SK-MEL-5 (cell line): Measurements from ENCODE around the gene GADD45A. TPM values are rescaled to one million over a fixed set of nuclear protein-coding genes. Genes with fewer than 3 reads are reported as not detected.

Source experiments
- DNase-seq: peaks from one replicate; pipeline ENCODE4 v3.0.0-alpha.2; 2016; ENCODE audit warnings: low read depth, low spot score
- in situ Hi-C: cut with HindIII; loops from 2 replicates; pipeline ENCODE4 v1.10.0; 2016; ENCODE audit warnings: low sequenced_read_pairs, high pct_unique_total_duplicates, low pct_unique_long_range_greater_than_20kb
- total RNA-seq: library from RNA; depleted of rRNA; stranded (reverse); fragments of >200 nt; shearing (Covaris generic); gene quantifications from 2 replicates; pipeline ENCODE4 v1.2.3, GENCODE V29; 2014

The GADD45A gene
- total RNA-seq, 1 experiment from 2014 or later: 9.4 TPM

DNA sequence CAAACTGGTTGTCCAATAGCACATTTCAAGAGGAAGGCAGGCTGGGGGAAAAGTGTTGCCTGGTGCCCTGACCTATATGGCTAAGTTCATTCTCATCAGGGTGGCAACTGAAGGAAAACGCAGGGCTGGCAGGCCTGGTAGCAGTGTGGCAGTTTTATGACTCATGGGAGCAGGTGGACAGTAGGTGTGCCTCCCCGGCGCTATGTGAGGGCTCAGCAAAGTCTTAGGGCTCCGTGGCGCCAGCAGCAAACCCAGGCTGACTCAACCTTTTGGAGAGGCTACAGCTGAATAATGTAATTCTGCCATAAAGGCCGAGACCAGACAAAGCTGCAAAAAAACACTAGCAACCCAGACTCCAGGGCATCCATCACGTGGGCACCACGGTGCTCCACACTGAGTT is 23.6 kb downstream of the GADD45A start:
- no peak for DNase-seq

DNA sequence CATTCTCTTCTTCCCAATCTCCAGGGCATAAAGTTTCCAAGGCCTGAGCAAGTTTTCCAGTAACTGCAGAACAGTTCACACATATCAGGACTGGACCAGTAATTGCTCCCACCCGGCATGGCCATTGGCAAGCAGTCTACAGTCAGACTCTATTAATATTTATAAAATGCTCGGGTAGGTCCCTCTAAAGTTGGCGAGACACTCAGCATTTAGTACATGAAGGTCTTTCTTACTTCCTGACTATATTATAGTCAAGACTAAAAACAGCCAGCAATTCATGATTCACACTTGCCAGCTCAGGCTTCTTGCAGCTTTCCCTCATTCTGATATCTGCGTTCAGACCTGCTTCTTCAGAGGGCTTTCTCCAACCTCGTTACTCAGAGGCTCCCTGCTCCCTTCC is 25.4 kb downstream of the GADD45A start:
- DNase-seq: no peak
- in situ Hi-C loops: no loop called here

More for the DNA sequence above, 23.6 kb downstream of the GADD45A start:
- in situ Hi-C loops: no loop called here

DNA sequence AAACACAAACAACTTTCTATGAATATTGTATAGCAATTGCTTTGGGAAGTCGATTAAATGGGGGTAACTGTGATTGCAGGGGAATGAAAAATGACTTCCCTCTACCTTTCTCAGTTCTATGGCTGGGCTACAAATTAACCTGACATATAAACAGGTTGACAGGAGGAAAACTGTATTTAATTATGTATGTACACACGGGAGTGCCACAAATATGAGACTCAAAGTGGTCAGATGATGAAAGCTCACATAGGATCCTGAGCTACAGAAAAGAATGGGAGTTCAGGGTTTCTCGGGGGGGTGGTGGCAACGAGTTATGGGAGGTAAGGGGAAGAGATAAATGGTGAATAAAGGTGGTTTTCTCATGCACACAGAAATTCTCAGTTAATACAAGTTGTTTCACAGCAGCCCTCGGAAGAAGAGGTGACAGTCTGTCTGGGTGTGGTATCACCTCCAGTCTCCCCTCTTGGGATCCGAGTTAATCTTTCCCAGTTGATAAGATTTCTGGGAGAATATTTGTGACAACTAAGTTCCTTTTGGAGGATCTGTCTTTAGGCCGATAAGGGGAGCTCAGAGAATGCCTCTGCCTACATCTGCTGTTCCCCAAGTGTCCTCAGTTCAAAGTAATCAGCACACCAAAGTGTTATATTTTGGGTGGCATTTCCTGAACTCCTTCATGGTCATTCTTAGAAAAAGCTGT is 26.3 kb downstream of the GADD45A start:
- in situ Hi-C loops: no loop called here
- no peak for DNase-seq

DNA sequence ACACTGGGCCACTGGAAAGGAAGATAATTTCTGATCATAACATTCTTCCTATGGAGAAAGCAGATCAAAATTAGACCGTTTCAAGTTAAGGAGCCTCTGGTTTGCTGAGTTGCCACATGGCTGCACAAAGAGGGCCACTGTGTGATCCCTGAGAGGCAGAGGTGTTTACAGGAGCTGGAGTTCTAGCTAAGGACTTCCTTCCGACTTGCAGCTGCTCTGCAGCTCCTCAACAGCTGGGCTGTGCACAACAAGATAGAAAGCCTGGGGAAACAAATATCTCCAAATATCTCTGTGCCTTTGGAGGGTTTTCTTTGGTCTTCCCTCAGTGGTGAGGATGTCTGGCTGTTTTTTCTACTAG is 26.8 kb downstream of the GADD45A start:
- in situ Hi-C loops: no loop called here
- peak; percentile 40 for DNase-seq

DNA sequence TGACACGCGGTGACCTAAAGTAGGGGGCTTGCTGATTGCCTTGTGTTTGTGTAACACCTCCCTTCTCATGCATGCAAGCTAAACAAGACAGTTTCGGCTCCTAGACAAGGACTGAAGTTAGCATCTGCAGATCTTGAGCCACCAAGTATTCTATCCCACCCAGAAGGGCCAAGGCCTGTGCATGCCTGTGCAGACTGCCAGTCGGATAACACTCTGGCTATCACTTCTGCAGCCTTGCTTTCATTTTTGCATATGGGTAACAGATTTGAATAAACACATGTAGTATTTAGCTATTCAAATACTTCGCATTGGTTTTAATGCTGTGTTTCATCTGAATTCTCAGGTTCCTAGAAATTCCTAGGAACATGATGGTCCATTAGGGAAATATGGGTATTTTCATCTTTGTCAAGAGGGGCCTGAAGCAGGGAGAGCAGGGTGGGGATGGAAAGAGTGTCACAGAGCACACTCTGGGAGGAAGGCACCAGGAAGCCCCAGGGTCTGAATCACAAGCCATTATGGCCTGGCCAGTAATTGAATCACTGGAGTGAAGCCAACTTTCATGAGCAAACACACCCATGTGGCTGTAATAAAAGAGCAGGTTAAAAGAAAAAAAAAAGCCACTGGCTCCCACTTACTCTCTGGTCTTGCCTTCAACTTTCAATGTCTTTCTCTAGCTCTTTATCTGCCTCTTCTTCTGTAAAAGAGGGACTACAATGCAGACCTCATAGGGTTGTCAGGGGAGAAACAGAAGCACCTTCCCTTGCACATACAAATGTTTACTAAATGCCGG is 28.3 kb downstream of the GADD45A start:
- in situ Hi-C loops: no loop called here
- peak; percentile 59 for DNase-seq

DNA sequence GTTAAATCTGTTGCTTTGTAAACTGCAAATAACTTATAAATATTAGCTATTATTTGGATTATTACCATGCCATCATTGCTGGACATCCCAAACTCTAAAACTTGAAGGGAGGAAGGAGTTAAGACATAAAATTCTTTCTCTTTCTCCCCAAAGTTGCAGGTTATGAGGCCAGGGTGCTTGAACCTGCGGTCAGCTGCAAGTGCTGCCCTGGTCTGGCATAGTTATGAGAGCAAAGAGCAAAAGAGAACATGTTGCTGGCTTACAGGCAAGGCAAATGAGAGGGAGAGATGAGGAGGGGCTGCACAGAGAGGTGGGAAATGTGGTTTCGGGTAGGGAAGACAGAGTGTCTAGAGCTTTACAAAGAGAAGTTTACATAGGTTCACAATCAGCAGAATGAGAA is 30.8 kb downstream of the GADD45A start:
- no peak for DNase-seq
- in situ Hi-C loops: no loop called here

DNA sequence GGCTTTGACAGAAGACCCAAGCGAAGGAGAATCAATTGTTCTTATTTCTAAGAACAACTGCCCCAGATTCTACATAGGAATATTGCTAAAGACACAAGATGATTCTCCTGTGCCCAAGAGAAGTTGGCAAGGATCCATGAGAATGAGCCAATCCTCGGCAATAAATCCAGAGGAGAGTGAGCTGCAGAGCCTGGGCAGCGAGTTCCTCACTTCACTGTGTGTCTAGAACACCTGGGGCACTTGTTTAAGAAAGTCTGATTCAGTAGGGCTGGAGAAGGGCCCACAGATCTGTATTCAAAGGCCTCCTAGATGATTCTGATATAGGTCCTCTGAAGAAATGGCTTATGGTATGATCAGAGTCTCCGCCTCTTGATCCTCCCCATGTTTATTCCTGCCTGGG is 31.8 kb downstream of the GADD45A start:
- in situ Hi-C loops: no loop called here
- no peak for DNase-seq

DNA sequence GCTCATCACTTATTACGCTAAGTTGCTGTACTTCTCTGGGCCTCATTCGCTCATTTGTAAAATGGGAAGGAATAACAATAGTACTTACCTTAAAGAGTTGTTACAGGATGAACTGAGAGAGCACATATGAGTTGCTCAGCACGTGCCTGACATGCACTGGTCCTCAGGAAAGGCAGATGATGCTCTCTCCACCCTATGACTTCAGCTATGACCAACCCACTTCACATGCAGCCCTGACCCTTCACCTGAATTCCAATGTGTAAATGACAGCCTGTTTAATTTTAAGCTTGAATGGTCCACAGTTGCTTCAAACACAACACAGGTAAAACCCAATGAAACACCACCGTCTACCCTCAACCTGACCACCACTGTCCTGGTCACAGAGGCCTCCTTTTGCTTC is 32.9 kb downstream of the GADD45A start:
- DNase-seq: no peak
- in situ Hi-C loops: no loop called here

DNA sequence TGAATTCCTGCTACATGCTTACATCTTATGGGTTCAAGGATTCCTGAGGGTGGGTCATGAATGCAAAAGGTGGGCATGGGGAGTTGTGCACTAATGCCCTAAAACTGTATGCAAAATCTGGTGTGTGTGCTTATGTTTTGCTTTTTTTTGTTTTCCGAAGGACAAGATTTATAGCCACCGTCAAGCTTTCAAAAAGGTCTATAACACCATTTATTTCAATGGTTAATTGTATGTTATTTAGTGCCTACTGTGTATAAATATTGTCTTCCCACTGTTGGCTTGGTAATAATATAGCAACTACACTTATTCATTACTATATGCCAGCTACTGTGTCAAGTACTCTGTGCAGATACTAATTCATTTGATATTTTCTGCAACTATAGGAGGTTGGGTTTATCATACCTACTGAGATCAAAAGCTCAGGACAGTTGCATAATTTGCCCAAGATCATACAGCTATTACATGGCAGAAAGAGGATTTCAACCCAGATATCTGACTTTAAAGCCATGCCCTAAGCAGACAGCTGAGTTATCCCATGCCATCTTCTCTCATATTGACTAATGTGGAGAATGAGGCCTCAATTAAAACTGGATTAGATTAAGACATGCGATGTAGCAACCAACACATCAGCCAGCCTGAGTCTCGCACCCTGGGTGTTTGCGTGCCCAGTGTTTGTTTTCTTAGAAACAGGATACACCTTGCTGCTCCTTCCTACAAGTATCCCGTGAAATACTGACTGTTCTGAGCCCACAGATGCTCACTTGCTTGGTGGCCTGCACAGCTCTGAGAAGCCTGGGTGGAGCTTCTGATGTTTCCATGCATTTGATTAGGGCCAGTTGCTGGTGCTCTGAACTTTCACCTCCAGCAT is 34.6 kb downstream of the GADD45A start:
- in situ Hi-C loops: no loop called here
- no peak for DNase-seq

DNA sequence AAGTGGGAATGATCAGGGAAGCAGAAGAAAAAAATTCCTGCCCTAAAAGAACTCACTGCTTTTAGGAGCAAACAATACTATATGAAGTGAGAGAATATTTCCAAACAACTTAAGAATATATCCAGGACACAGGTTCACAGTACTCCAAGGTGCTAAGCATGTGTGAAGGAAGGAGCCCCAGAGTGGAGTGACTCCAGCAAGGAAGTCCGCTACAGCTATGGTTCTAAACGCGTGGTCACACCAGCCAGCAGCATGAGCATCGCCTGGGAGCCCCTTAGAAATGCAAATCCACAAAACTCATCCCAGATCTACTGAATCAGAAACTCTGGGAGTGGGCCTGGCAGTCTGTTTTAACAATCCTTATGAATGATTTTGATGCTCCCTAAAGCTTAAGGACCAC is 36.1 kb downstream of the GADD45A start:
- DNase-seq: no peak
- in situ Hi-C loops: no loop called here

DNA sequence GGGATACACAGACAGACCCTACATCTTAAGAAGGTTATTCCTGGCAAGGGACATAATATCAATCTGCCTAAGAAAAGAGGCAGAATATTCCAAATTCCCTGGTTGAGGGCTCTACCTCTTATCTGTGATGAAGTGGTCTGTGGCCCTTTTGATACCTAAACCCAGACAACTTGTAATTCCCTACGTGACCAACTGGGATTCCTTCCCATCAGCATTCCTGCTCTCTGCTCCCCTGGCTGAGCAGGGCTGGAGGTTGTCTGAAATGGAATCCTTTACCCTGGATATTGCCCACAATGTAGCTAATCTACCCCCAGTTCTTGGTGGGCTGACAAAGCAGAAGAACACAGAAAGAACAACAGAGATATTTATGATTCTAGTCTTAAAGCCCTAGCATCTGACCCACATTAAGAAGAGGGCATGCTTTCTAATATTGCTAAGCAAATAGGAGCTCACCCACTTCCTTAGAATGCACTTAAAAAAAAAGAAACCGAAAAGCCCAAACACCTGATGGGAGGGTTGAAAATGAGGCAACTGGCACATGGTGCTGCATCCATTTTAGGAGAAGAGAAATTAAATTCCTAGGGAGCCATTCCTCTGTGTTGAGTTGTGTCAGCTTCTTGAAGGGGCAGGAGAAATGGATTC is 36.8 kb downstream of the GADD45A start:
- in situ Hi-C loops: no loop called here
- DNase-seq: no peak

DNA sequence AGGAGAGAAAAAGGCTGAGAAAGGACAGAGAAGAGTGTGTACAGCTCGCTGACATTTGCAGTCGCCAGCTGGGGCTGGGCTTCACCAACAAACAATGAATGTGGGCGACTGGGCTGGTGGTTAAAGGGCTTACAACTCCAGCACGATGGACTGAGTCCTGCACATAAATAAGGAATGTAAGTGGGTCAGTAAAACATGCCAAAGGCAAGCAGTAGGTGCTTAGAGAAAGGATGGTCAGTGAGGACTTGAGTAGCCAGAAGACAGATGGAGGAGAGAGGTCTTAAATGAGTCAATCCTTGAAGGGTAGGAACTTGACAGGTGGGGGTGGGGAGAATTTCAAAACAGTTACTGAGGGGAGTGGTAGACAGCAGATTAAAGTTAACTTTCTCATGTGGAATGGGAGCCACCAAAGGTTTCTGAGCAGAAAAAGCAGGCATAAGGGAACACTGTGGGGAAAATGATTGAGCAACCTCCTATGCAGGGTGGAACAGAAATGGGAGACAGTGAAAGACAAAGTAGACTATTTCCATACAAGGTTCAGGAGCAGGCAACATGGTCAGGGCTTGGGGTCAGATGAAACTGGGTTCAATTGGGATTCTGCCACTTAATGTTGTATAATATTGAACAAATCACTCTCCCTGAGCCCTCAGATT is 37.4 kb downstream of the GADD45A start:
- in situ Hi-C loops: no loop called here
- DNase-seq: no peak

DNA sequence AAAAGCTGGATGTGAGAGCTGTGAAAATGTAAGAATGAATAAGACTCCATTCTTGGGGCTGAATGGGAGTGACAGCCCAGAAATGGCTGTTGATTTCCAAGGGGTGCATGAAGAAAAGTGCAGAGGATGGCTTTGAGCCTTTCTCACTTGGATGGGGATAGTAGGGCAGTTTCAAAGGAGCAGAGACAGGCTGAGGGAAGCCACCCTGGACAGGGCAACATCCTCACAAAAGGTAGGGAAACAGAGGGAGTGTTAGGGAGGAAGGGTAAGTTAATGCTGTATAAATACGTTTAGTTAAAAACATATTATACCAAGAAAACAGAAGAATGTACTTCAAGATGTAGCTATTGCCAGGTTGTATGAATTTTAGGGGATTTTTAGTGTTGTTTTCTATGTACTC is 38.1 kb downstream of the GADD45A start:
- in situ Hi-C loops: no loop called here
- no peak for DNase-seq

DNA sequence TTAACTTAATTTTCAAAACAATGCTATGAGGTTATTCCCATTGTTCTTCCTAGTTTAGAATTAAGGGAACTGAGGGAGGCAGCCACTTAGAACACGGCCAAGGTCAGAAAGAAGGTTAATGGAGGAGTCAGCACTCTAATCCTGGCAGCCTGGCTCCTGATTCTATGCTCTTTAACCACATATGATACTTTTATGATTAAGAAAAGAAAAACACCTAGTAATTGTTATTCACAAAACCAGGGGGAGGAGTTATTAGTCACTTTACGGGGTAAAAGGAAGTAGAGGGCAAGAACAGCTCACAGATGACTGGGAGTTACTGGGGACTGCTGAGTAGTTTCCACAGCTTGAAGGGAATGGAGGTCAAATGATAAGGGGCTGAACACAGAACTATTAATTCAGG is 38.6 kb downstream of the GADD45A start:
- DNase-seq: no peak
- in situ Hi-C loops: no loop called here

DNA sequence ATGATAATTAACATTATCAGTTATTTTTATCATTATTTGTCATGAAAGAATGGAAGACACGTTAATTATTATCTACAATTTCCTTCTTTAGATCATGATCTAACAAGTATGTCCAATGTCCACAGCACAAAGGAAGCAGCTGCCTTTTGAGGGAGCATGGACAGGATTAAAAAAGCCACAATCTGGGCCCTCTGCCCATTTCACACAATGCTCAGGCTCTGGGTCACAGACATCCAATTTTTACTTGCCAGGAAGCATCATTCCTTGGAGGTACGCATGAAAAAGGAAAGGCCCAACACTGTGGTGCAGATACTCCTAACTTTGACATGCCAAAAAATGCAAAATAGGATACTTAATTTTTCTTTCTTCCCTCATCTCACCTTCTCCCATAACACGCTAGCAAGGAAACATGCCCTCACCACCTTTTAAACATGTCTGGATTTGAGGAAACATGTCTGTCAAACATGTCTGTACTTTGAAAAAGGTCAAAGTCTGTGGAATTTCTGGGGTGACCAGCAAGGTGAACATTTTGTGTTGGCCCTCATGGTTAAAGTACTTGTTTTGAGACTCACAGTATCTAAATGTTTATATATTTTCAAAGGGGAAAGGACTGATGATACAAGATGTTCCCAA is 40.0 kb downstream of the GADD45A start:
- in situ Hi-C loops: no loop called here
- DNase-seq: peak; percentile 69

DNA sequence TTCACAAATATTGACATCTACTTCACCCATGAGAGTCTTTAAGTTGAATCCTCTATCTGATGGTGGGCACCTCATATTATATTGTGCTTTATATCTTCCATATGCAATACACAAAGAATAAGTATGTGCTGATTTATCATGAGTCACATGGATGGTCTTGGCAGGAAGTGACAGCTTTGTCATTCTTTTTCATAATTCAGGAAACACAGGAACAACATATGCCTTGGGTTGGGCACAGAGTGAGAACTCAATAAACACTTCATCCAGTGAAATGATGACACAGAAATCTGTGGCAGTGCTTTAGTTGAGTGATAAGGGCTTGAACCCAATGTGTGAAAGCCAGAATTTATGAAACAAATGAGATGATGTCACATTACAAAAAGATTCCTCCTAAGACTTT is 41.2 kb downstream of the GADD45A start:
- in situ Hi-C loops: no loop called here
- DNase-seq: peak; percentile 19

DNA sequence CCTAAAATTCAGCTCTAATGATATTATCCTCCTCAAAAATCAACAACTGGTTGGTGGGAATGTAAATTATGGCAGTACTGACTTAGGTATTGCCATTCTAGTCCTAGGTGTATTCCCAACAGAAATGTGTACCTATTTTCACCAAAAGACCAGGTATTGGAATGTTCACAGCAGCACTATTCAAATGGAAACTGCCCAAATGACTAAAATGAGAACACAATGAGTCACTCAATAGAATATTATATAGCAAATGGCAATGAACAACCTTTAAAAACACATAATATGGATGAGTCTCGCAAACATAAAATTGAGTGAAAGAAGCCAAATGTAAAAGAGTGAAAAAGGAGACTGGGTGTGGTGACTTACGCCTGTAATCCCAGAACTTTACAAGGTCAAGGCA is 44.9 kb downstream of the GADD45A start:
- in situ Hi-C loops: no loop called here
- no peak for DNase-seq
